HG03521 (cell line): Measurements from ENCODE around the gene LIMS2.

Experiments
- ATAC-seq: cut with Tn5 transposase; IDR thresholded peaks from one replicate; pipeline ENCODE4 v1.9.1; 2021; ENCODE audit warnings: mild to moderate bottlenecking, moderate library complexity; ENCODE audit not compliant: unreplicated experiment

Gene LIMS2

GRCh38 chr2:127678531-127678930 is 3.2 kb upstream of the LIMS2 start:
- no peak for ATAC-seq

DNA sequence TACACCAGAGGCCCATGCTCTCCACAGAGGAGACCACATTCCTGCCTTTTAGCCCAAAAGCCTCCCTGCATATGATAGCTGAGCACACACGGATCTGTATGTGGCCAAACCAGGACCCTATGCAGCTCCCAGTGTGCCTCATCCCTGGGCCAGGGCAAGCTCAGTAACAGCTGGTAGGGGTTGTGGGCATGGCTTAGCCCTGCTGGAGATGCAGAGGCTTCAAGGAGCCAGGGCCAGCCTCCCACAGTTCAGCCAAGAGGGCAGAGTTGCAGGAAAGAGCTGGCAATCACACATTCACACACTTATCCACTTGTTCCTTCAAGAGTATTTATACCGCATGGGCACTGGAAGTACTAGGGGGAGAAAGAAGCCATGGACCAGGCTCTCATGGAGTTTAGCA is 1.6 kb upstream of the LIMS2 start:
- ATAC-seq: no peak

GRCh38 chr2:127674241-127675209 is 805 bp downstream of the LIMS2 start:
- no peak for ATAC-seq

DNA sequence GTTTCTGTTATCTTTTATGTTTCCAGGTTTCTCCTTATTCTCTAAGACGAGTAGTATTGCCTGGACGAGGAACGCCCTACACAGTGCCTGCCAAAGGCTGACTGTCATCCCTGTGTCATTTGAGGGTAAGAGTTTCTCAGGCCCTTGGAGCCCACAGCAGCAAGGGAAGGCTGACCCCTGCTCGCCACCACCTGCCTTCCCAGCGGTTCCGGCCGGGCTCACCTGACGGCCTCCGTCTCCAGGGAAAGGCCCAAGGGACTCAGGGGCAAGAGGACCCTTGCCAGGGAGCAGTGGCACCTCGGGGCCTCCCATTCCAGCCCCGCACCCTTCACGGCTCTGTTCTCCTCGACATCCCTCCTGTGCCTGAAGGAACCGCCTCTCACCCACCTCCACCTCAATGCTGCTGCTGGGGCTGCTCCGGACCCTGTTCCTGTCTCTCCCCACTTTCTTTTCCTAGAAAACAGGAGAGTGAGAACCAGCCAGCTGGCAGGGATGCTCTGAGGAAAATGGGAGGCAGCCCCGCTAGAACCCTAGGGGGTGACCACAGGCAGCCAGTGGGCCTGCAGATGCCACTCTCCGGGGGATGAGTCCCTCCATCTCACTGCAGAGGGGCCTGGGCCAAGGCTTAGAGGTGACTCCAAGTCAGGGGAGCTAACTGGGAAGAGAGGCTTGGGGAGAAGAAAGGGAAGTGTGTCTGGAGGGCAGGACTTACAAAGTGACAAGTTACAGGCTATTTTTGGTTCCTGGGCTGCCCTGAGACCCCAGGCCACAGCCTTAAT is 1.9 kb downstream of the LIMS2 start:
- no peak for ATAC-seq

DNA sequence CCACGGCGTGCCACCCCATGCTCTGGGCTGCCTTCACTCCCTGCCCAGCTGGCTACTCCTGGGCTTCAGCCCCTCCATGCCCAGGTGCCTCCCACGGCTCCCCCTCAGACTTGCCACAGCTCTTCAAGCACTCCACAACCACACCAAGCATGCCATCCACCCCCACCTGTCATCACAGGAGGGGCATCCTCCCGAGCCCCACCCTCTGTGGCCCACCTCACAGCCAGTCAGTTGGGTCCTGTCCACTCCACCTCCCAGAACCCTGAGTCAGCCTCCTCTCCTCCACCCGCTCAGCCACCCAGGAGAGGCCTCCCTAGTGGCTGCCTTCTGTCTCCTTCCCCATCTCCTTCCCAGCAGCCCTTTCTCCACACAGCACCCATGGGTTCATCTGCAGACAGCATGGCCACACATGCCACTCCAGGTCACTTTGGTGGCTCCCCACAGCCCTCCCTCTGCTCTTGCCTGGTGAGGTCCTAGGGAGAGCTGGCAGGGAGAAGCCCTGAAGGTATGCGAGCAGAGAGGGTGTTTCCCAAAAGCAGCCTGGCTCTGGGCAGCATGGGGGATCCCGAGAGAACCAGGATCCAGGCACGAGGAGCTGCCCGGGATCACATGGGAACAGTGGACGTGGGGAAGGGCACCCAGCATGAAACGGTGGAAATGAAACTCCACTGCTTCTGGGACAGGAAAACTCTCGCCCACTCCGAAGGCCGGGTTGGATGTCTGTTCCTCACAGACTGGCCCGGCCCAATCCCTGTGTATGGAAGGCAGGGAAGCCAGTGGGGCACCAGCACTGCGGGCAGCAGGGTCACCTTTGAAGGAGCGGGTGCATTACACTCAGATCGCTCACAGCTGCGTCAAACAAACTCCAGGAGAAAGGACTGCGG is 2.7 kb downstream of the LIMS2 start:
- ATAC-seq: no peak

DNA sequence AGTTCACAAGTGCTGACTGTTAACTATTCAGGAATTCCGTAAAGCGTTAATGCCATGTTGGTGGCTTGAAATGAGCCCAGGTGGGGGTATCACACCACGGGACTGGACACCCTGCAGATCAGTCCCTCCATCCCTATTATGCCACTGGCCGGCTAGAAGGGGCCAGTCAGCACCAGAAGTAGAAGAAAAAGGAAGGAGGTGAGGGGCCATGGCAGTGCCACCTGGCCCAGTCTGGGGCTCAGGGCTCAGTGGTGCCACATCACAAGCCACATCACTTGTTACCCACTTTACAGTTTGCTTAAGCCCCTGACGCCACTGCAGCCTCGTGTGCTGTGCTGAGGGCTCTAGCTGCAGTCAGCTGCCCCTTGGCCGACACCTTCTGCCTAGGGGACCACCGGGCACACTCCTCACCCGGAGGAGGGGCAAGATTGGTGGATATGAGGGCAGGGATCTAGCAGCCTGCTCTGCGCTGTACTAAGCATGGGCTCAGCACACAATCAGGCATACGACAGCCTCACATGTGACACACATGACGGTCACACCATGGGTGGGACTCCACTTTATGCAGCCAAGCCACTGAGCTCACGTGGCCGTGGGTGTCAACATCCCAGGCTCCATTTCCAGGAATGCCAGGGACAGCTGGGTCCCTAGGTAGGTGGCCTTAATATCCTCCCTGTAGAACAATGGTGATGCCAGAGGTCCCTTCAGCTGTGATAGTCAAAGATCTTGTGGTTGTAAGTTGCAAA is 3.6 kb downstream of the LIMS2 start:
- no peak for ATAC-seq

GRCh38 chr2:127670957-127671290 is 4.4 kb downstream of the LIMS2 start:
- ATAC-seq: no peak

DNA sequence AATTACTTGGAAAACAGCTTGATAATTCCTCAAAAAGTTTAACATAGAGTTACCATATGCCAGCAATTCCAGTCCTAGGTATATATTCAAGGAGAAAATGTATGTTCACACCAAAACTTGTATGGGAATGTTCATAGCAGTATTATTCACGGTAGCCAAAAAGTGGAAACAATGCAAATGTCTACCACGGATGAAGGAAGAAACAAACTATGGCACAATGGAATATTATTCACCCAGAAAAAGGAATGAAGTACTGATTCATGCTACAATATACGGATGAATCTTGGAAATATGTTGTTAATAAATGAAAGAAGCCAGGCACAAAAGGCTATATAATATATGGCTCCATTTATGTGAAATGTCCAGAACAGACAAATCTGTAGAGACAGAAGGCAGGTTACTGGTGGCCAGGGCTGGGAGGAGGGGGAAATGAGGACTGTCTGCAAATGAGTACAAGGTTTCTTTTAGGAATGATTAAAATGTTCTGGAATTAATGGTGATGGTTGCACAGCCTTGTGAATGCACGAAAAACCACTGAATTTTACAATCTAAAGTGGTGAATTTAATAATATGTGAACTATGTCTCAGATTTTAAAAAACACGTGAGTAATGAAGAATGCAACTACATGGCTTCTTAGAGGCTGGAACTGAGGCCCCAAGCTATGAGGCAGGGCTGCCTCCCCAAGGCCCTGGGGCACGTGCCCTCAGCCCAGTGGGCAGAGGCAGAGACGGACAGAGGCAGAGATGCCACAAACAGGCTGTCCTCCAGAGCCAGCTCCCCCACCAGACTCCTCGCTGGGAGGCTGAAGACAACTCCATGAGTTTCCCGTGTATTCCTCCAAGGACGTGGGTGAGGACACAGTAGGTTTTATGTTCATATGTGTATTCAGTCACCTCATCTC is 5.0 kb downstream of the LIMS2 start:
- no peak for ATAC-seq

DNA sequence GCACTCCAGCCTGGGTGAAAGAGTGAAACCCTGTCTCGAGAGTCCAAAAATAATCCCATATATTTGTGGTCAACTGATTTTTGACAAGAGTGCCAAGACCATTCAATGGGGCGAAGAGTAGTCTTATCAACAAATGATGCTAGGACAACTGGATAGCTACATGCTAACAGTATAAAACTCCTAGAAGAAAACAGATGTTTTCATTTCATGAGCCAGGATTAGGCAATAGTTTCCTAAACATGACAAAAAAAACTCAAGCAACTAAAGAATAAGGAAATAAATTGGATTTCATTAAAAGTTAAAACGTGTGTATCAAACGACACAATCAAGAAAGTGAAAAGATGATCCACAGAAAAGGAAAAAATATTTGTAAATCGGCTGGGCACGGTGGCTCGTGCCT is 6.3 kb downstream of the LIMS2 start:
- no peak for ATAC-seq

GRCh38 chr2:127665267-127665893 is 9.9 kb downstream of the LIMS2 start:
- ATAC-seq: no peak

DNA sequence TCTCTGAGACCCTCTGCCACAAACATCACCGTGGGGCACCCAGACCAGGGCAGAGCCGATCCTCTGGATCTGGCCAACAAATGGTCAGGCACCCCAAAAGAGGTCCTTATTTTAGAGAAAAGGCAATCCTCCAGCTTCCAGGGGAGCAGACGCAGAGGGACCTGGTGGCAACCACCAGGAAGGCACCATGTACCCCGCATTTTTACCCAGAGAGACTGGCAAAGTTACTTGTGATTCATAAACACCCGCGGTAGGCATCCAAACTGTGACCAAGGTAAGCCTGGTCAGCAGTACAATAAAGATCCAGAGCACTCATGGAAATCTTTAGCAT is 10.5 kb downstream of the LIMS2 start:
- ATAC-seq: no peak

DNA sequence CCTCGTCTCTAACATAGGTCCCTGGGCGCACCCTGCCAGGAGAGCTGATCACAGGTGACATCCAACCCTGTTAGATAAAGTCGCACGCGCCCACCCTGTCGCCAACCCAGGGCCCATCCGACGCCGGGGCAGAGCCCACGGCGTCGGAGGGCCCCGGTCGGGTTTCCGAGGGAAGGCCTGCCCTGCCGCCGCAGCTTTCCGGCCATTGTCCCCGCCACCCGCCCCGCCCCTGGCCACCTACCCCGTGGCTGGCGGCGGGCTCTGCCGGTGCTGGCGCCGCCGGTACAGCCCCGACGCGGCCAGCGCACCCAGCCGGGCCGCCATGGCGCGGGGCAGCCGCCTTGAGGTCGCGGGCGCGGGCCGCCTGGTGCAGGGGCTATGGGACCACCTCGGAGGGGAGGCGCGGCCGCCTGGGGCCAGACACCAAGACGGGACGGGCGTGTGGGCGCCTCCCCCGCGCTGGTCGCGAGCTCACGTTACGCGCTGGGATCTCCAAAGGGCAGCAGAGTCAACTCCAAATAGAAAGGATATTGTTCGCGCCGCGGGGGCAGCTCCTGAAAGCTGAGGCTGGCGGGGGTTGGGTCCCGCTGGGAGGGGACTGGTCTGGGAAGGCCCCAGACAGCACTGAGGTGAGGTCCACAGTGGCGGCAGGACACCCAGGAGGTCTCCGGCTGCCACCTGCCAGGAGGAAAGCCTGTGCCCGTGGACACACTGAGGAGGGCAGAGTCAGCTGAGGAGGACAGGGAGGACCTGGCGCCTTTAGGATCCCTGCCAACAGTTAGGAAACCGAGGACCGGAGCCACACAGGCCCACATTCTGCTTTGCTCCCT is 11.1 kb downstream of the LIMS2 start:
- no peak for ATAC-seq

DNA sequence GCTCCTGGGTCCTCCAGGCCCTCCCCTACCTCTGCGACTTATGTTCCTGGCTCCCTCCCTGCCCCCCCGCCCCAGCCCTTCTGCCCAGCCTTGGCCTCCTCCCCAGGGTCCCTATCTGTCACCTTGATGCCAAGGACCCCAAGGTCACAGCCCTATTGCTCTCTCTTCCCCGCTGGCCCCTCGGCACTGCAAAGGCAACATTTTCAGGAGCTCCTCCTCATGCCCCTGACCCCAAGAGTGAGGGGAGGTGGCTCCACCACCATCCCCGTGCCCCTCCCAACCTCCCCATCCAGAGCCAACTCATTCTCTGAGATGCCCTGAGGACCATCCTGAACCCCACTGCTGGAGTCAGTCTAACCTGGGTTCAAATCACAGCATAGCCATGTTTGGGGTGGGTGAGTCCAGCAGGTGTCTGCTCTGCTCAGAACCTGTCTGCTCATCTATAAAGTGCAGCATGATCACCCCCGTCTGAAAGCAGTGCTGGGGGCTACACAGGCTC is 11.7 kb downstream of the LIMS2 start:
- no peak for ATAC-seq

GRCh38 chr2:127662937-127663565 is 12.3 kb downstream of the LIMS2 start:
- no peak for ATAC-seq

DNA sequence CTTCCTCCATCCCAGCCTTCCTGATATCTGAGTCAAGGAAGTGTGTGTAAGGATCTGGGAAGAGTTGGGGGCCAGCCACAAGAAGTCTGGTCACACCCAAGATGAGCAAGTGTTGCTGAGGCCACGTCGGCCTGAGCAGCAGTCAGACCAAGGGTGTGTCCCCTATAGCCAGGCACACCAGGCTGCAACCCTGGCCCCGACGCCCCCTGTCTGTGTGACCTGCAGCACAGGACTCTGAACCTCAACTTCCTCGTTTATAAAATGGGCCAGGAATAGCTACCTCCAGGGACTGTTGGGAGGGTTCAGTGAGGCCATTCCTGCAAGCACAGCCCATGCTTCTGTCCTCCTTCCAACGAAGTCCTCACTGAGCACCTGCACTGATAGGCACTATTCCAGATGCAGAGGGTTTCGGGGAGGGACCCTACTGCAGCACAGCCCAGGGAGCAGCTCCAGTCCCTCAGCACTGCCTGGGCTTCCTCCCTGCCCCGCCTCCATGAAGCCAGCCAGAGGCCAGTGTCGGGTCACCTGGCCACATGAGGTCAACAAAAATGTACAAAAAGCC is 13.3 kb downstream of the LIMS2 start:
- ATAC-seq: no peak

- no peak for ATAC-seq
Observed at GRCh38 chr2:127661072-127661649, 14.2 kb downstream of the LIMS2 start.

DNA sequence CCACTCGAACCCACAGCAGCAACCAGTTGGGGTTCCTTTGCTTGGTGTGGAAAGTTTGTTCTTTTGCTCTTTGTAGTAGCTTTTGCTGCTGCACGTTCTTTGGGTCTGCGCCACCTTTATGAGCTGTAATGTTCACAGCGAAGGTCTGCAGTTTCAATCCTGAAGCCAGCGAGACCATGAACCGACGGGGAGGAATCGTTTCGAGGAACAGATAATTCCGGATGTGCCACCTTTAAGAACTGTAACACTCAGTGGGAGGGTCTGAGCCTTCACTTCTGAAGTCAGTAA is 15.1 kb downstream of the LIMS2 start:
- ATAC-seq: no peak
